ENCODE results near the gene SMAD3. TPM values are rescaled to one million over a fixed set of nuclear protein-coding genes. Genes with fewer than 3 reads are reported as not detected.

The SMAD3 gene
- total and polyA plus RNA-seq, 10 of the 15 experiments (the other 5 are each of a cell fraction or from before 2014, with no cell fraction given): 5.6 to 43.2 (median 16.0) TPM

- H3K4me1 ChIP-seq (ENCODE audit: control insufficient read depth, insufficient read depth, low read length): peaks cover 9% of the 10 kb centered on the region
- 87% methylated on average over 9 of the region's 9 CpGs for WGBS (ENCODE audit: insufficient coverage, insufficient replicate concordance, low lambda C conversion rate, missing lambda C conversion rate)
- no peaks in the 10 kb centered on the region for H3K79me2 ChIP-seq (ENCODE audit: control insufficient read depth, insufficient read depth, low read length)
- H4K20me1 ChIP-seq (ENCODE audit: control insufficient read depth, insufficient read depth): no peaks in the 10 kb centered on the region
- no peak overlapping the region for H2AFZ ChIP-seq (ENCODE audit: control insufficient read depth, low read depth, low read length)
- no peak overlapping the region for H3K4me2 ChIP-seq (ENCODE audit: control insufficient read depth, insufficient read depth)
- H3K4me3 ChIP-seq: no peak overlapping the region
- FAIRE-seq (no peak), DNase-seq (ENCODE audit: low read depth, low spot score) (no peak), ATAC-seq (no peak)
- SMC1A ChIA-PET (ENCODE audit: uncharacterized antibody, unreplicated experiment): interaction anchor here (1.0 kb wide), 1 partner anchor 110 kb away, joined by 3 read pairs; no protein-coding TSS in a partner anchor
- CTCF ChIA-PET: no interaction called here
- RAD21 ChIA-PET (ENCODE audit: unreplicated experiment): interaction anchor here (1.4 kb wide), 1 partner anchor 248 kb away, joined by 4 read pairs; no protein-coding TSS in a partner anchor
- BruUV-seq (replicated peaks): no TSS peak
- H3K27me3 ChIP-seq (replicated peaks in 1 of 2; ENCODE audit: control insufficient read depth in 2 of 2, insufficient read depth in 2 of 2, low read length in 1 of 2): no peaks in the 10 kb centered on the region
- H3K27ac ChIP-seq (ENCODE audit: control insufficient read depth, insufficient read depth): no peak overlapping the region
- H3K36me3 ChIP-seq (ENCODE audit: control insufficient read depth in 2 of 2, insufficient read depth in 2 of 2, low read length in 1 of 2): peaks cover 11 to 13% of the 10 kb centered on the region in 2 experiments; a peak in 3 of 4 replicates
- H3K9me3 ChIP-seq (replicated peaks; ENCODE audit: control insufficient read depth, insufficient read depth, low read length): no peaks in the 10 kb centered on the region; the same call in 2 of the 3 replicates
- in situ Hi-C loops (cut with MboI) (no loop called here), intact Hi-C loops (cut with micrococcal nuclease; ENCODE audit: unreplicated experiment) (loop anchor here (5.0 kb wide), 1 partner anchor 242 kb away; no protein-coding TSS in a partner anchor)
- TF ChIP-seq BCL3 (IDR thresholded peaks at IDR 0.05; ENCODE audit: borderline replicate concordance, insufficient read depth, low read depth, low read length, poor library complexity, severe bottlenecking) (peak; percentile 9), BHLHE40 (IDR thresholded peaks at IDR 0.05; ENCODE audit: borderline replicate concordance in 1 of 2, low read depth in 2 of 2, low read length in 1 of 2) (no peak)
- POLR2A ChIA-PET: no interaction called here
- no peak overlapping the region for H3K9ac ChIP-seq (ENCODE audit: control insufficient read depth, insufficient read depth, low read length)
Observed at GRCh38 chr15:67194171-67195114, 129.0 kb downstream of the SMAD3 start.
